GM21447 (cell line): ENCODE results near the gene KANSL3.
"Not testable (repeated sequence)": the region's sequence is repeated elsewhere in the genome, so short reads cannot be mapped to it uniquely, and the experiment has no call there.

Experiments
- ATAC-seq: cut with Tn5 transposase; IDR thresholded peaks from one replicate; pipeline ENCODE4 v1.9.1; 2021; ENCODE audit not compliant: unreplicated experiment

KANSL3 gene

DNA sequence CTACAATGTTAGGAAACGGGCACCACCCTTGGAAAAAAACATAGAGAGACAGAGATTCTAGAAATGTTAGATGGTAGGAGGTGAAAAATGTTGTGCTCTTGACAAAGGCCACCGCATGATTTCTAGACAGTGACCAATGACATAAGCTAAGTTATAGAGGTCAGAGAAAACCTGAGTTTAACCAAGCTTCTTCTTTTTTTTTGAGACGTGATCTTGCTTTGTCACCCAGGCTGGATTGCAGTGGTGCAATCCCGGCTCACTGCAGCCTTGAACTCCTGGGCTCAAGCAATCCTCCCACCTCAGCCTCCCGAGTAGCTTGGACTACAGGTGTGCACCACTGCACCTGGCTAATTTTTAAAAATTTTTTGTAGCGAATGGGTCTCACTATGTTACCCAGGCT is 17.4 kb upstream of the KANSL3 start:
- ATAC-seq: no peak

DNA sequence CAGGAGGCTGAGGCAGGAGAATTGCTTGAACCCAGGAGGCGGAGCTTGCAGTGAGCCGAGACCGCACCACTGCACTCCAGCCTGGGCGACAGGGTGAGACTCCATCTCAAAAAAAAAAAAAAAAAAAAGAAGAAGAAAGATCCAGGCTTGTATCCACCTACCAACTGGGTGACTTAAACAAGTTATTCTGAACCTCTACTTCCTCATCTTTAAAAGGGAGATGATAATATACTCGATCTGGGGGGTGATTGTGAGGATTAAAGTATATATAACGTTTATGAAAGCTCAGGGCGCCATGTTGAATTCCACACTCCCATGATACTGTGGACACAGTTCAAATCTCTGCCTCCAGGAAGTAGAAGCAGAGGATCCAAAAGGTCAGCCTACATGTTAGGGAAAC is 16.7 kb upstream of the KANSL3 start:
- not testable (repeated sequence) for ATAC-seq

DNA sequence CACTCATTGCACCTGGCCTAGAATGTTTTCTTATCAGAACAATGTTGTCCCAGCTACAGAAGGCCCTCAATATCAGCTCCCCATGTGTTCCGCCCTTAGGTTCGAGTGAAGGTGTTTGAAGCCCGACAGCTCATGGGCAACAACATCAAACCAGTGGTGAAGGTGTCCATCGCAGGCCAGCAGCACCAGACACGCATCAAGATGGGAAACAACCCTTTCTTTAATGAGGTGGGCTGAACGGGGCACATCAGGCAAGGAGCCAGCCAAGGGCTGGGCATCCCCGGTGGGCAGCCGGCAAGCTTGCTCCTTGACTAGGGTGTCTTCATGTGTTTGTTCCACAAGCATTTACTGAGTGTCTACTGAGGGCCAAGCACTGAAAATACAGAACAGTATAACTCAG is 13.7 kb upstream of the KANSL3 start:
- ATAC-seq: no peak

DNA sequence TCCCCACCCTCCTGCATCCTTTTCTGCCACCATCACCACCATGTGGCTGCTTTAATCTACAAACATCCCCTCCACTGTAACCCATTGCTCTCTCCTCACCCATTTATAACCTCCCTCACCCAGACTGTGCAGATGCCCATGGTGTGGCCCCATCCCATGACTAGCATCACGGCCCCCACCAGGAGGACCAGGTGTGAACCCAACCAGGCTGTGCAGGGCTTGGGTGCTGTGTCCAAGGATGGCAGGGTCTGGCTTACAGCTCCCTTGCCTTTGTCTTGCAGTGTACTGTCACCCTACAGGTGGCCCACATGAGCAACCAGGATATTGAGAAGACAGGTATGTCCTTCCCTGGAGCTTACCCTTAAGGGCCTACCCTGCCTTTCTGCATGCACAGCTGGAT is 11.2 kb upstream of the KANSL3 start:
- ATAC-seq: no peak

DNA sequence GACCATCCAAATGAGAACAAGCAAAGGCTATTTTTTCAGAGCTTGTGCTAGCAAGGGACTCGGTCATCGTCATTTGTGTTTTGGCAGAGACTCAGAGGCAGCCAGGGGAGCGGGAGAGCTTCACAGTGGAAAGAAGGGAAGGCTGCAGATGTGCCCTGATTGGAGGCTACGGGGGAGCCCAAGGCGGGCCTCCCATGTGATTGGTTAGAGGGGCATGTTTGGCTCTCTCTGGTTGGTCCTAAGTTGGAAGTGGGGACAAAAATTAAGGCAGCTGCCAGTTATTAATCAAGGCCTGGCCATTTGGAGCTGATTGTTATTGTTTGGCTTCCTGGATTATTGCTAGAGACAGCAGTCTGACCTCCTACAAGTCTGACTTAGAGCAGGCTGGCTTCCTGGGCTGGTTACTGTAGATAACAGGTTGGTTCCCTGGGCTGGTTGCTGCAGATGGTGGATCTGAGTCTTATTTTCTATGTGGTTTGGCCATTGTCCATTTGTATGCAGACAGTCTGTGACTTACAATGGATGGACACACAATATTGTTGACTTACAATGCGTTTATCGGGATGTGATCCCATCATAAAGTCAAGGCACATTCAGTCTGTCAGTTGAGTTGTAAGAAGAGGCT is 10.3 kb upstream of the KANSL3 start:
- no peak for ATAC-seq

DNA sequence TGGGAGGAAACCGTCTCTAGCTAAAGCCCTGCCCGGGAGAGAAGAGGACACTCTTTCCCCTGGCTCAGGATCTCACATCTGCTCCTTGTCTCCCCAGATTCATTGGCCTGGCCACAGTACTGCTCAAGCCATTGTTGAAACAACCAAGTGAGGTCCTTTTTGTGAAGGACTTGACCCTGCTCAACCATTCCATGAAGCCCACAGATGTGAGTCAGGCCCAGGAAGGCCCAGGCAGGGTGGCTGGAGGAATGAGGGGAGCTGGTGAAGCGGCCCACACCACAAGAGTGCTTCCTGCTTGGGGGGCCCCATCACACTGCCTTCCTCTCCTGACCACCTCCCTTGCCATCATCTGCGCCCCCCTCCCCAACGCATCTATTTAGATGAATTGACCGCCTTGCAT is 9.6 kb upstream of the KANSL3 start:
- ATAC-seq: no peak

DNA sequence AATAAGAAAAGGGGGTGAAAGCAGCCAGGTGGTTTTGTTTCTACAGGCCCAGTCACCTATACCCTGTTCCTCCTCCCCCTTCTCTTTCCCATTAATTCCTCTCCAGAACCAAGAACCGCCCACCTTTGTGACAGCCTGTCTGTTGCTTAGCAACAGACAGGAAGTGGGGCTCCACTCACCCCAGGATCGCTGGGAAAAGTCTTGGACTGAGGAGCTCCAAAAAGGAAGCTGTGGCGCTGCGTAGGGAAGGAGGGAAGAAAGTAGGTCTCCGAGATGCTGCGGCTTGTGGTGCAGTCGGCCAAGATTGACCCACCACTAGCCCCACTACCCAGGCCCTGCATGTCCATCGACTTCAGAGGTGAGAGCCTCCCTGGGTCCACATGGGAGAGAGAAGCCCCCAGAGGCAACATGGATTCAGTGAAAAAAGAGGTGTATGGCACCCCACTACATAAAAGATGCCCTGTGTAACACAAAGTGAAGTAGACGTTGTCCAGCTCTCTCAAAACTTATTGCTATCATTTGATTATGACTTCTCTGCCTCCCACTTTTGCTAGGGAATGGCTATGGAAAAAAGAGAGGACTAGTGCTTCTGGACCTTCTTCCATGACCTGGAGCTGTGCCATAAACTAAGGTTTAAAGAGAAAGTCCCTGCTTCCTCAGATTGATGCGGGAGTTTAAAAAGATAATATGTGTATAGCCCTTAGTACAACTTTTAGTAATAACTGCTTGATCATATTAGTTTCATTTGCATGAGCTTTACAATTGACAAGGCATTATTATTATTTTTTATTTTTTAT is 4.7 kb upstream of the KANSL3 start, which contains the start of gene FER1L5:
Gene FER1L5 (plus strand): TSS at position 201 of the 797 bp plus-strand sequence. CDS start 73 bp downstream, at position 274.
- ATAC-seq: no peak

DNA sequence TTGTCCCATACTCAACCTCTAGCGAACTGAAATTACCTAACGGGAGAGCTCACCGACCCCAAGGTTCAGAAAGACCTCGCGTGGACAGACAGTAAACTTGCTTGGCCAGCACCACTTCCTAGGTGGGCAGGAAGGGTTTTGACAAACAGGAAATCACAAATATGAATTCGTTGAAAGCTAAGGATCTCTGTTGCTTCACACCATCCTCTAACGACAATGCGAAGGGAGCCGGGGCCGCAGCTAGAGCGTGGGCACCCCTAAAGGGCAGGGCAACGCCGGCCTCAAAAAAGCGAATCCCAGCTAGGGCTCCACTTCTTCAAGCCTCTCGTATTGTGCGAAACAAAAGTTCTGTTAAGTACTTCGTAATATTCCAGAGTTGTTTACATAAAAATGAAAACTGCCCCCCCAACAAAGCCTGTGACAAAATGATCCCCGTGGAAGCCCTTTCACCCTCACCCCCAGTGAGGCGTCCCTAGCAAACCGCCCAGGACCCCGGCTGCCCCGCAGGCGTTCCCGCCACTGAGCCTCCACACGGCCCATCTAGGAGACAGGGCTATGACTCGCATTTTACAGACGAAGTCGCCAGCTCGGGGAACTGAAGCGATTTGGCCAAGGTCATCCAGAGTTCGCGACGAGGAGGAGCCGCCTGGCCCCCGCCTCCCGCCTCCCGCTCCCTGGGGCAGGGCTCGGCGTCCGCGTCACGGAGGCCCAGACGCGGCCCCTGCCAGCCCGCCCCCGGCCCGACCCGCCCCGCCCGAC is 548 bp downstream of the KANSL3 start:
- peak; percentile 68 for ATAC-seq

DNA sequence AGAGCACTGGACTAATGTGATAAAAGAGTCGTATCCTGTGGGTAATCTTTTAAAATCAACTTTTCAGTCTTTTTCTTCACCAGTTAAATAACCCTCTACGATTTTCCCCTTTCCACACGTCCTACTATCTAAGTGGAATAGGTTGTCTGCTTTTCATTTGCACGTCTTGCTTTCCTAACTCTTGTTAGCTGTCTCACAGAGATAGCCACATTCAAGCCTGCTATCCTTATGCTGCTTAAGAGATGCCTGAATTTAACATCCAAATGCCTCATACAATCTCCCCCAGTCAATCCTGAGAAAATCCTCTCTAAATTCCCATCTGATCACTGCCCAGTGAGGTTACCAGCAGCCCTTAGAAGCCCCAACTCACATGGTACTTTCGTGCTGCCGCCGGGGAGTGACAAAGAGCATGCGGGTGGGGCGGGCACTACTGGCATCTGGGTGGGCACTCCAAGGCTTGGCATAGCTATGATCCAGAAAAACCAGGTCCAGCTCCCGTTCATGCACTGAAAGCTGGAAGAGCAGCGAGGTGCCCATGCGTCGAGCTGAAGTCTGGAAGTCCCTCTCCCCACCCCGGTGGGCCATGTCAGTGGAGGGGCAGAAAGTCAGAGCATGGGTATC is 1.5 kb downstream of the KANSL3 start:
- no peak for ATAC-seq

DNA sequence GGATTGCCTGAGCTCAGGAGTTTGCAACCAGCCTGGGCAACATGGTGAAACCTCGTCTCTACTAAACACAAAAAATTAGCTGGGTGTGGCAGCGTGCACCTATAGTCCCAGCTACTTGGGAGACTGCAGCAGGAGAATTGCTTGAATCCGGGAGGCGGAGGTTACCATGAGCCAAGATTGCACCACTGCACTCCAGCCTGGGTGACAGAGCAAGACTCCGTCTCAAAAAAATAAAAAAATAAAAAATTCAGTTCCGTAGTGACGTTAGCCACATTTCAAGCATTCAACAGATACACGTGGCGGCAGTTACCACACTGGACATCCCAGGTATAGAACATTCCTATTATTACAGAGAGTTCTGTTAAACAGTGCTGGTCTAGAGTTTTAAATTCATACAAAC is 4.5 kb downstream of the KANSL3 start:
- no peak for ATAC-seq

DNA sequence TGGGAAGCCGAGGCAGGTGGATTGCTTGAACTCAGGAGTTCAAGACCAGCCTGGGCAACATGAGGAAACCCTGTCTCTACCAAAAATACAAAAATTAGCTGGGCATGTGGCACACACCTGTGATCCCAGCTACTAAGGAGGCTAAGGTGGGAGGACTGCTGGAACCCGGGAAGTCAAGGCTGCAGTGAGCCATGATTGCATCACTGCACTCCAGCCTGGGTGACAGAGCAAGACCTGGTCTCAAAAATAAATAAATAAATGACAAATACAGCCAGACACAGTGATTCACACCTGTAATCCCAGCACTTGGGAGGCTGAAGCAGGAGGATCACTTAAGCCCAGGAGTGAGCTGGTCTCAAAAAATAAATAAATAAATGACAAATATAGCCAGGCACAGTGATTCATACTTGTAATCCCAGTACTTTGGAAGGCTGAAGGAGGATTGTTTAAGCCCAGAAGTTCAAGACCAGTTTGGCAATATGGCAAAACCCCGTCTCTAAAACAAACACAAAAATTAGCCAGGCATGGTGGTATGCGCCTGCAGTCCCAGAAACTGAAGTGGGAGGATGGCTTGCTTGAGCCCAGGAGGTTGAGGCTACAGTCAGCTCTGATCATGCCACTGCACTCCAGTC is 6.2 kb downstream of the KANSL3 start:
- ATAC-seq: no peak

DNA sequence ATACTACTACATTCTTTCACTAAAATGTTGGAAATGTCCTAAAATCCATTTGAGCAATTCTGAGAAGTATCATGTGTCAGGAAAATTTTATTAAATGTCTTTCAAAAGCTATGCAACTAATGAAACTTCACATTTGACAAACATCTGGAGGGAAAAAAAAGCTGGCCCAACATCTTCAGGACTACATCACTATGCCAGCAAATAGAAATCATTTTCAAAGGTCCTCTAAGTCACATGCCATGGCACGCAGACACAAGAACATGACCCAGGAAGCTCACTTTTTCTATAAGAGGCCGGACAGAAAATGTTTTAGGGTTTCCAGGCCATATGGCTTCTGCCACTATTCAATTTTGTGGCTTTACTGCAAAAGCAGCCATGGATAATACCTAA is 11.6 kb downstream of the KANSL3 start:
- no peak for ATAC-seq

DNA sequence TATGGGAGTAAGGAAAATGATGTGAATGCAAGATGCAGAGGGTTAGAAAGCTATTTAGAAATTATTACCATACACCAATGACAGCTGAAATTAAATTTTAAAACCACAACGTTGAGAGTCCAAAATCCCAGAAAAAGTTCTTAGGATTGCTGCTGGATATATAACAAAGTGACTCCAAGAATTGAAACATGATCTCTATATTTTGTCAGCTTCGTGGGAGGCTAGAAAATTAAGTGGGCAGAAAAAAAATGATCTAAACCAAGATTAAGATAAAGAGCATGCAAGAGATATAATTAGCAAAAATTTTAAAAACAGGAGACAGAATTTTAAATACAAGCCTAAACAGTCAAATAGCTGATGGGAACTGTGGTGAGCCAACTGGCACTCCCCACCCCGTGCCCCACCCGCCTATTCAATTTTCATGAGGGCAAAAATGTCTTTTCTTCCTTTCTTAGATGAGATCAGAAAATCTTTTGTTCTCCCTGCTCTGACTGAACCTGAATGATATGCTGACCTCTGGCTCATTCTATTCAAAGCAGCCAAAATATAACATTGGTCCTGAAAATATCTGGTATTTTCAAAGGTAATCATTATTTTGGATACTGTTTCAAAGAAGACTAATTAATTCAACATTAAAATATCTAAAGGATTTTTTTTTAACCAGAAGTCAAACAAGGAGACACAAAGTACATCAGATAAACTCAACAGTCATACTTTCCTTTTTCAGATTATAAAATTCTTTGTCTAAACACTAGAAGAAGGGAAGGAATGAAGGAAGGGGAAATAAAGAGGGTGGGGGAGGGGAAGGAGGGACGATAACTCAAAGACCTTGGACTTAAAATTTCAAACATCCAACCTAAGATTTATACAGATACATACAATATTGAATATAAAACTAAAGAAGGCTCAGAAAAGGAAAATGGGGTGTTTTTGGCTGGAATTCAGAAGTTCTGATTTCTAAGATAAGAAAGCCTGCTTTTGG is 12.2 kb downstream of the KANSL3 start:
- ATAC-seq: no peak

DNA sequence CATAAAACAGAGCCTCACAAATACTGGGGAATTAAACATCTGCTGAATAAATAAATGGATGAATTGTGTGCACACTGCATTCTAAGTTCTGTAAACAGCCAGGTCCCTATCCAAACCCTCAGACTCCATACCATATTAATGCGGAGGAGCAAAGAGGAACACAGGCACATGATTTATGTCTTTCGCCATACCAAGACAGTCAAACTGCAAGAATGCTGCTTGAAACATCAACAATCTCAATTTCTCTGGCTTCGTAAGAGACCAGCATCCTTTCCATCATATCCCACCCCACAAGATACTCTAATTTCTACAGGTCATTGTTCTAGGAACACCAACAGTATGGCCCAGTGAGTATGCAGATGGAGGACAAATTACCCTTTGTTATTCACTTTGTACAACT is 15.0 kb downstream of the KANSL3 start:
- no peak for ATAC-seq

DNA sequence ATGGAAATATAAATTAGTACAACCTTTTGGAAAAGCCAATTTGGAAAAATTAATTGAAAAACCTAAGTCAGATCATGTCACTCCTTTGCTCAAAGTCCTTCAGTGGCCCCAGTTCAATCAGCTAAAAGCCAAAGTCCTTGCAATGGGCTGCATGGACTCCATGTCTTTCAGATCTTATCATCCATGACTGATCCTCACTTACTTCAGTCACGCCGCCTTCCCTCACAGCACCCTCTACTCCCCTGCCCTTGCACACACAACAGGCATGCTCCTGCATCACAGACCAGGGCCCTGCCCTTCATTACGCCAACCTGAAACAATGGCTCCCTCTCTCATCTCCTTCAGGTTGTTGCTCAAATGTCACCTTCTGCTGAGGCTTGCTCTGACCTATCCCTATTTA is 15.6 kb downstream of the KANSL3 start:
- ATAC-seq: no peak

DNA sequence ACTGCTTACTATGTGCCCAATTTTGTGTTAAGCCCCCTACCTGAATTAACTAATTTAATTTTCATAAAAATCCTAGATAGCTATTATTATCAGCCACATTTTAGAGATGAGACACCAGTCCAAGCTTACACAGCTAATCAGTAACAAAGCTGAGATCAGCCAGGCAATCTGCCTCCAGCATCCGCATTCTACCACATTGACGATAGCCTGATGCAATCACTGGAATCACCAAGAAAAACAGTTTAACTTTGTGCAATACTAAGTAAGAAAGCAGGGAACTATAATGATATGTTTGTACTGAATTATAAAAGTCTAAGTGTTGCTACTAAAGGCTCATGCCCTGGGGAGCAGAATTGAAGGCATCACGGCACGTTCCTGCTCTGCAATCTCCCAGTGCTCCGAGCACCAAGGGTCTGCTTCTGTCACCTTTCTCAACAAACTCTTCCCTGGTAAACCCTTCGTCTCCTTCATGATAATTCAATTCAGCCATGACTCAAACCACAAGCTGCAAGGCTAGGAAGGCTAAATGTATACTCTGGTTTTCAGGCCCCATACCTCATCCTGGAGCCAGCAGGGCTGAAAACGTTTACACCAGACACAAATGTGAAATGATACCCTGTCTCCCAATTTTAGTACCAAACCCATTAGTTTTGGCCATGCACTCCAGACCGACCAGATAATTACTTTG is 19.4 kb downstream of the KANSL3 start:
- ATAC-seq: no peak

DNA sequence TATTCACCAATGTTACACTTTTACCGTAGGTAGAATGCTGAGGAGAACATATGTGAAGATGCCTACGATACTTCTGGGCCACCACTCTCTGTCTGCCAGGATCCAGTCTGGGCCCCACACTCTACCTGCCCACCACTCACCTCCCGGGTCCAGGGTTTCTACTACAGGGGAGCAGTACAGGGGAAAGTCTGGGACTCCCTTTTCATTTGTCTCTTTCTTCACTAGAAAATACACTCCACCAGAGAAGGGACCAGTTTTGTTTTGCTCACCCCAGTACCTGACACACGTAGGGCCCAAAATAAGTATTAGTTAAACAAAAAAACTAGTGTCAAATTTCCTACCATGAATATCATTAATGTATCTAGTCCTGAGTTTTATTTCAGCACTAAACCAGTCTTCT is 21.1 kb downstream of the KANSL3 start:
- no peak for ATAC-seq

DNA sequence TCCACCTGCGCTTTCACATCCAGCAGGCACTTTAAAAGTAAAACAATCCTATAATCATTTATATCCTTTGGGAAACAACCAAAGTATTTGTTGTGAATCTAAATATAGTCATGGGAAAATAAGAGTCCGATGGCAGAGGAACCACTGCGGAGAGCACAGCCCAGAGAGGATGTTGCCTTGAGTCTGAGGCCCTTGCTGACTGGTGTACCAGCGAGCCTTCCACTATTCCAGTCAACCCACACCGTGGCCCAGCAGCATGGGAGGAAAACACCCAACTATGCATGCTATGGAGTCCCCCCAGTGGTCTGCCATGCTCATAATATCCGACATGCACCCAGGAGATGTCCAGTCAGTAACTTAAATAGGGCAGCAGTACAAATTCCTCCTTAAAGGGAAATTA is 21.6 kb downstream of the KANSL3 start:
- no peak for ATAC-seq

DNA sequence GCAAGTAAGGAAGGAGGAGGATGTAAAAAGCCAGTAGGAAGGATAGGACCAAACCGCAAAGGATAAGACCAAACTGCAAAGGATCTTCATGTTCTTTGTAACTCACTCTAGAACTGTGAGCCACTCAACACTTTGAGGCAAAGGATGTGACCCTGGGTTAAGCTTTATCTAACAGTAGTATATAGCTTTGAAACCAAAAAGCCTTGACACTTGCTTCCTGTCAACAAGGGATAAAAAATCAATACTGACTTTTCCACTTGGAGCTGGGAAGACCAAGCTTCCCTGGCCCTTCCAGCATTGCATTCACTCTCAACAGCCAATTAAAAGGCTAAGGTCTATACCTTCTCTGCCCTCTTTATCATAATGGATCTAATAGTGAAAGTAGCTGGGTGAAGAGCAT is 22.0 kb downstream of the KANSL3 start:
- no peak for ATAC-seq
